ENCODE measurements around the gene STK26. TPM values are rescaled to one million over a fixed set of nuclear protein-coding genes. Genes with fewer than 3 reads are reported as not detected.
"Not testable (repeated sequence)": the region's sequence is repeated elsewhere in the genome, so short reads cannot be mapped to it uniquely, and the experiment has no call there.

Gene STK26
- total RNA-seq, 1 donor from 2014 or later: 3.2 TPM

- DNase-seq (ENCODE audit: low spot score): no peak
- peak; percentile 49 for ATAC-seq
Observed at GRCh38 chrX:132034648-132035047, 11.5 kb downstream of the STK26 start.

GRCh38 chrX:132037479-132037993 lies 14.4 kb downstream of the STK26 start:
- no peak for ATAC-seq
- DNase-seq (ENCODE audit: low spot score): no peak

GRCh38 chrX:132040066-132040465 lies 17.0 kb downstream of the STK26 start:
- no peak for ATAC-seq
- no peak for DNase-seq (ENCODE audit: low spot score)

- DNase-seq (ENCODE audit: low spot score) (no peak), ATAC-seq (no peak)
Observed at GRCh38 chrX:132041015-132041414, 17.9 kb downstream of the STK26 start.

GRCh38 chrX:132043977-132044376 lies 20.9 kb downstream of the STK26 start:
- ATAC-seq (no peak), DNase-seq (ENCODE audit: low spot score) (no peak)

GRCh38 chrX:132044953-132045352 lies 21.9 kb downstream of the STK26 start:
- DNase-seq (ENCODE audit: low spot score): no peak
- ATAC-seq: no peak

GRCh38 chrX:132045456-132045855 lies 22.4 kb downstream of the STK26 start:
- no peak for ATAC-seq
- no peak for DNase-seq (ENCODE audit: low spot score)

- DNase-seq (ENCODE audit: low spot score): no peak
- ATAC-seq: no peak
Observed at GRCh38 chrX:132046533-132046932, 23.4 kb downstream of the STK26 start.

- not testable (repeated sequence) for DNase-seq (ENCODE audit: low spot score)
Observed at GRCh38 chrX:132051778-132052177, 28.7 kb downstream of the STK26 start.

GRCh38 chrX:132058050-132058449 lies 34.9 kb downstream of the STK26 start:
- no peak for DNase-seq (ENCODE audit: low spot score)
- no peak for ATAC-seq

More at GRCh38 chrX:132051778-132052177, 28.7 kb downstream of the STK26 start:
- not testable (repeated sequence) for ATAC-seq

- ATAC-seq (no peak), DNase-seq (ENCODE audit: low spot score) (no peak)
Observed at GRCh38 chrX:132058975-132059374, 35.9 kb downstream of the STK26 start.

- ATAC-seq: no peak
- DNase-seq (ENCODE audit: low spot score): no peak
Observed at GRCh38 chrX:132059973-132060540, 37.0 kb downstream of the STK26 start.

- no peak for ATAC-seq
Observed at GRCh38 chrX:132063334-132063733, 40.2 kb downstream of the STK26 start.

GRCh38 chrX:132063862-132064261 lies 40.8 kb downstream of the STK26 start:
- ATAC-seq (no peak), DNase-seq (ENCODE audit: low spot score) (no peak)

More at GRCh38 chrX:132063334-132063733, 40.2 kb downstream of the STK26 start:
- no peak for DNase-seq (ENCODE audit: low spot score)

- DNase-seq (ENCODE audit: low spot score) (no peak), ATAC-seq (no peak)
Observed at GRCh38 chrX:132068405-132068804, 45.3 kb downstream of the STK26 start.

- DNase-seq (ENCODE audit: low spot score) (no peak), ATAC-seq (peak; percentile 70)
Observed at GRCh38 chrX:132071254-132071653, 48.2 kb downstream of the STK26 start.

- ATAC-seq: peak; percentile 41
- no peak for DNase-seq (ENCODE audit: low spot score)
Observed at GRCh38 chrX:132077414-132077813, 54.3 kb downstream of the STK26 start.

GRCh38 chrX:132077912-132078311 lies 54.8 kb downstream of the STK26 start:
- ATAC-seq (peak; percentile 96), DNase-seq (ENCODE audit: low spot score) (no peak)

GRCh38 chrX:132085786-132086185 lies 62.7 kb downstream of the STK26 start:
- ATAC-seq: no peak

GRCh38 chrX:132086672-132087071 lies 63.6 kb downstream of the STK26 start:
- DNase-seq (ENCODE audit: low spot score) (no peak), ATAC-seq (no peak)

More at GRCh38 chrX:132085786-132086185, 62.7 kb downstream of the STK26 start:
- no peak for DNase-seq (ENCODE audit: low spot score)

- ATAC-seq (no peak), DNase-seq (ENCODE audit: low spot score) (no peak)
Observed at GRCh38 chrX:132088864-132089263, 65.8 kb downstream of the STK26 start.

- ATAC-seq: no peak
- DNase-seq (ENCODE audit: low spot score): no peak
Observed at GRCh38 chrX:132090403-132091159, 67.5 kb downstream of the STK26 start.

All from left lobe of liver (tissue), 2 donors.